Measurements from ENCODE around the gene RNF10.
A peak's percentile ranks its signal among the peaks of the same experiment; 100 is the strongest.
"Not testable (repeated sequence)": the region's sequence is repeated elsewhere in the genome, so short reads cannot be mapped to it uniquely, and the experiment has no call there.

The RNF10 gene

DNA sequence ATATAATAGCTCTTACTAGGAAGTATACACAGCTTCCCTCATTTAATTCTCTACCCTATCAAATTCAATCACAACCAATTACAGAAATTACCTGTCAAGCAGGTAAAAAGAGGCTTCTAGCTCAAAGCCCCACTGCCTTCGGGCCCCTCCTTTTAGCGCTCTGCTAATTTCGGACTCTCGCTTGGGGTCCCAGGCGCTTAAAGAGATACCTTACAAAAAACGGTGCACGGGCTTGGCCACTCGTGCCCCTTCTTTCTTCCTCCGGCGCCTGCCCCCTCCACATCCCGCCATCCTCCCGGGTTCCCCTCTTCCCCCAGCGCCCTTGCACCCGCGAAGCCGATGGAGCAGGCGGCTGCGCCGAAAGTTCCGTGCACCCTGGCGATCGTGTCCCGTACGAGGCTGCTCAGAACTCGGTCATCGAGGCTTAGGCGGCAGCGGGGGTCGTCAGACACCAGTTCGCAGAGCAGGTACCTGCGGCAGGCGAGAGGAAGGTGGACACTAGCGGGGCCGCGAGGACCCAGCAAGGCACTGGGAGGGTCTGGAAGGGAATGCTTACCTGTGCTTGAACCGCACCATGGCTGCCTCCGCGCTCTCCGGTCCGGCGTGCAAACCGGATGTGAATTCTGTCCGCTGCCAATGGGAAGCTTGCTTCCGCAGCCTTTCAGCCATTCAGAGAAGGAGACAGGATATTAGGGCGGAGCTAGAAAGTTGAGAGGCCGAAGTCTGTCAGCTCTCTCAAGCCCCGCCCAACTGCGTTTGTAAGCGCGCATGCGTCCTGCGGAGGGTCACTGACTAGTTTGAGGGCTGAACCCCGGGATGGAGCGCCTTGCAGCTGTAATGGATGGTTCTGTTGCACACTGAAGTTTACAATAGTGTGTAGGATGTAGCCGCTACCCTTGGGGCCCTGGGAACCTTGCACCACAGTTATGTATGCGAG is 46.9 kb downstream of the RNF10 start, which contains the start of gene POP5:
Gene POP5, minus strand, starts transcription at position 616 of the 937 bp plus-strand sequence. Its CDS starts 40 bp downstream, at position 576.
- peak; percentile 97 to 99 for DNase-seq

DNA sequence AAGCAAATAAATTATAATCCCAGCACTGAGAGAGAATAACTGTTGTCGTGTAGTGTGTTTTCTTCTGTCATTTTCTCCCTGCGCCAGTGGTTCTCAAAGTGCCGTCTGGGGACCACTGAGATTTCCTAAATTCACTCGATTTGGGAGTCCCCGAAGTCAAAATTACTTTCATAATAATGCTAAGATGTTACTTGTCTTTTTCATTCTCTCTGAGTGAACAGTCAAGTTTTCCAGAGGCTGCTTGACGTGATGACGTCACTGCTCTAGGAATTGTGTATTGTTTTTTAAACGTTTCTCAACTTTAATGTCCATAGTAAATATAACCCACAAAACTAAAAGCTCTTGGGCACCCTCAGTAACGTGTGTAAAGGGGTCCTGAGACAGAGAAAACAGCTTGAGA is 47.8 kb downstream of the RNF10 start:
- no peak for DNase-seq

DNA sequence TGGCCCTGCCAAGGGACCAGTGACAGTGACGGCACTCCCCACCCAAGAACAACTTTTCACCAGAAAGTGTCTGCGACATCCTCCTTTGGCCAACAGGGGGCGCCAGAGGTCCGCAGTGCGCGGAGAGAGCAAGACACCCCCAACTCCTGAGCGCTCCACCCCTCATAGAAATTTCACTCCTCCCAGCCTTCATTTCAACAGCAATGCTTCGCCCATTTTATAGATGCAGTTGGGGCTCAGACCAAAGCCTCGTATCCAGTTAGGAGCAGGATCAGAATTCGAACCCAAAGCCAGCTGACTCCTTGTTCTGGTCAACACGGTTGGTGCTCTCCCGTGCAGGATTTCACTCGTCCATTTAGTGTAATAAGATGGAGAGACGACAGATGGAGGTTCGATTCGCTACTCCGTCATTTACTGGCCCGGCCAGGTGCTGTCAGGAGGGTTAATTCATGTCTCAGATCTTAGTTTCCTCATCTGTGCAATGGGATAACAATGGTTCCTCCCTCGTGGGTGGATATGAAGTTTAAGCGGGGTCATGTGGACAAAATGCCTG is 49.4 kb downstream of the RNF10 start:
- peak; percentile 34 to 81 for DNase-seq

DNA sequence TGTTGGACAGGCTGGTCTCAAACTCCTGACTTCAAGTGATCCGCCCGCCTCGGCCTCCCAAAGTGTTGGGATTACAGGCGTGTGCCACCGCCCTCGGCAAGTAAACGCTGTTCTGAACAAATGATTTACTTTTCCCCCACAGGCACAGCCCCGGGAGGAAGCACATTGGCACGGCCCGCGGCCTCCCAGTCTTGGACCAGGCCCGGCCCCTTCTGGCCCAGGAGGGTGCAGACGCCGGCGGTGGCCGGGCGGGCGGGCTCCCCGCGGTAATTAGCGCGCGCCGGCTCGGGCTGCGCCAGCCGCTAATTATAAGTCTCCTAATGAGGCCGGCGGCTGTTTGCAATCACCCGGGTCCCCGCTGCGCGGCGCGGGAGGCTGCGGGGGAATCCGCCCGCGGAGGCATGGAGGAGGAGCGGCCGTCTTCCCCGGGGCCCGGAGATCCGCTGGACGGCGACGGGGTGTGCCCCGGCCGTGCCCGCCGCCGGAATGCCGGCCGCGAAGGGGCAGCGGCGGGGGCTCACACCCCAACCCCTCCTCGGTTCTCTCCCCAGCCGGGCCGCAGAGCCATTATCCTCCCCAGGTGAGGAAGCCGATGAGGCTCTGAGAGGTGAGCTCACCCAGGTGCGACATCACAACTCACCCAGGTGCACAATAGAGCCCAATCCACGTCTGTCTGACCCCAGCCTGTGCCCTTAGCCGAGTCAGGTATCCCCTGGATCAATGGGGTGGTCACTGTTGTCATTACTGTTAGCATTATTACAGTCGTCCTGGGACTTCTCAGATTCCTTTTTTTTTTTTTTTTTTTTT is 50.4 kb downstream of the RNF10 start:
- peak in 1 of 2 experiments; percentile 73 for DNase-seq

DNA sequence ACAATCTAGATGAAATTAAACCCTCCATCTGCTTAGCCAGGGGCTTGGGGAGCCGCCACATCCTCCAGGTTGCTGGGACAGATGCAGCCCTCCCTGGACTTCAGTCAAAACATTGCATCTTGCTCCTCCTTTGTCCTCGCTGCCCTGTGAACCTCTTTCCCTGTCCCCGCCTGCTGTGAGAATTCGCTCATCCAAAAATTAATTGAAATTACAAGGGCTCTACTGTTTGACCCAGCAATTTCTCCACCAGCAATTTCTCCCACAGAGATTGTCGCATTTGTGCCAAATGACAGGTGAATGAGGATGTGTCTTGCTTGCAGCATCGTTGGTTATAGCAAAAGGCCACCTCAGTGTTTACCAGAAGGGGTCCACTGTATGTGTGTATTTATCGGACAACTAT is 52.0 kb downstream of the RNF10 start:
- DNase-seq = no peak

DNA sequence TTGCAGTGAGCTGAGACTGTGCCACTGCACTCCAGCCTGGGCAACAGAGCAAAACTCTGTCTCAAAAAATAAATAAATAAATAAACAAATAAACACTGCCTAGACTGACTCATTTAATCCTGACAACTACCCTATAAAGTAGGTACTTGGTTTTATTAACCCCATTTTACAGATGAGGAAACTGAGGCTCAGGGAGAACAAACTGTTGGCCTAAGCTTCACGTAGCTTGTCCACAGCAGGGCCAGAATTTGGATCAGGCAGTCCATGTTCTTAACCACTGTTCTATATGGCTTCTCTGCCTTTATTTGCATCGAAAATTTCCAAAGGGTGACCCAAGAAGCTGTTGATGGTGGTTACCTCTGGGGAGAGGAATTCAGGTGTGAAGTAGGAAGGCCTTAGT is 52.7 kb downstream of the RNF10 start:
- no peak for DNase-seq

DNA sequence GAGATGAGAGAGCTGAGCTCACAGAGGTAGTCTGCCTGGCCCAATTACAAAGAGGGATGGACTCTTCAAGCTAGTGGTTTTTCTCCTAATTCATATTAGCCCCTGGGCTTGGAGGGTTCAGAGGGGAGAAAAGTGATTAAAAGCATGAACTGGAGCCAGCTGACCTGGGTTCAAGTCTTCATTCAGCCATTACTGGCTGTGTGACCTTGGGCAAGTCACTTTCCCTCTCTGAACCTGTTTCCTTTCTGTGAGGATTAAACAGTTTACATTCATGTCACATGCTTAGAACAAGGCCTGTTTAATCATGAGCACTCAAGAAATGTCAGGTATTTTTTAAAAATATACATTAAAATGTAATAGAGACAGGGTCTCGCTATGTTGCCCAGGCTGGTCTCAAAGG is 54.2 kb downstream of the RNF10 start:
- no peak for DNase-seq

DNA sequence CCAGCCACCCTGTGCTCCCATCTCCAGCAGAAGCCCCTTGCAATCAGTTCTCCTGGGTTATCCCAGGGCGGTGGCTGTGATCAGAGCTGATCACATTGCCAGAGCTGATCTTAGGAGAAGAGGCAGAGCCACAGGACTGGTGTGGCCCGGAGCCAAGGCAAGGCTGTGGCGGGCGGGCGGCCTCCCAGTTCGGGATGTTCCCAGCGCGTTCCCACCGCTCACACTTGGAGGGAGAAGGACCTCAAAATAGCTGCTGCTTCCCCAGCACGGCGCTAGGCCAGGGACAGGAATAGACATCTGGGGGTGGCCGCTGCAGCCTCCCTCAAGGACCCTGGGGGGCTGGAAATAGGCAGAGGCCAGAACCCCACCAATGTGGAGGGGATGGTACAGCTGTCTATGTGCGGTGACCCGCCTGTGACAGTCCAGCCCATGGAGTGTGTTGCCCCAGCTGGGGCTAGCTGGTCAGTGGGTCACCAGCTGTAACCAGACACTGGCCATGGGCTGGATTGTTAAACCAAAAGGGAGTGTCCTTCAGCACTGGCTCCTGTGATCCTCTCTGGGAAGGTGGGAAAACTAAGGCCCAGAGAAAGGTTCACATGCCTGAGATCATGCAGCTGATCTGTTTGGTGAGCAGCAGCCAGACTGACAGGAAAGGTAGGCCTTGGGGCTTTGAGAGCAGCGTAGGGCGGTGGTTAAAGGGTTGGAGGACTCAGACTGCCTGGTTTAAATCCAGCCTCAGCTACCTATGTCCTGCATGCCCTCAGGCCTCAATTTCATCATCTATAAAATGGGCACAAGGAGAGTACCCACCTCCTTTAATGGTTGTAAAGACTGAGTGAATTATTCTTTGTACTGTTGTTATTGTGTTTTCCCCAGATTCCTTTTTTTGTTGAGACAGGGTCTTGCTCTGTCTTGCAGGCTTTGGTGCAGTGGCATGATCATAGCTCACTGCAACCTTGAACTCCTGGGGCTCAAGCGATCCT is 55.1 kb downstream of the RNF10 start:
- no peak for DNase-seq

DNA sequence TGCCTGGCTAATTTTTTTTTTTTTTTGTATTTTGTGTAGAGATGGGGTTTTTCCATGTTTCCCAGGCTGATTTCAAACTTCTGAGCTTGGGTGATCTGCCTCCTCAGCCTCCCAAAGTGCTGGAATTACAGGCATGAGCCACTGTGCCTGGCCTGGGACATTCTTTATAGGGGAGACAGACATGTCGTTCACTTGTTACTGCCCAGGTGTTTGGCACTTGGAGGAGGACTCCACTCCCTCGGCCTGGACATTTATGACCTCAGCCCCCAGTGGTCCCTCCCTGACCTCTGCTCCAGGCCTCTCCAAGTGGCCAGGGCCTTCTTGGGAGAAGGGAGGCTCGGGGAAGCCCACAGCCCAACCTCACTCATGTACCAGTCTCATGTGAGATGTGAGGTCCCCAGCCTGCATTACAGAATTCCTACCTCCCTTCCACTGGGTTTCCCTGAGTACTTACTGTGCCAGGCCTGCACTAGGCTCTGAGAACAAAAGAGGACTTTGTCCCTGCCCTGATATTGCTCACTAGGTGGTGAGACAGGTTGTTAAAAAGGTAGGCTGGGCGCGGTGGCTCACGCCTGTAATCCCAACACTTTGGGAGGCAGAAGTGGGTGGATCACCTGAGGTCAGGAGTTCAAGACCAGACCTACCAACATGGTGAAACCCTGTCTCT is 56.7 kb downstream of the RNF10 start:
- DNase-seq = peak in 1 of 2 experiments; percentile 33

DNA sequence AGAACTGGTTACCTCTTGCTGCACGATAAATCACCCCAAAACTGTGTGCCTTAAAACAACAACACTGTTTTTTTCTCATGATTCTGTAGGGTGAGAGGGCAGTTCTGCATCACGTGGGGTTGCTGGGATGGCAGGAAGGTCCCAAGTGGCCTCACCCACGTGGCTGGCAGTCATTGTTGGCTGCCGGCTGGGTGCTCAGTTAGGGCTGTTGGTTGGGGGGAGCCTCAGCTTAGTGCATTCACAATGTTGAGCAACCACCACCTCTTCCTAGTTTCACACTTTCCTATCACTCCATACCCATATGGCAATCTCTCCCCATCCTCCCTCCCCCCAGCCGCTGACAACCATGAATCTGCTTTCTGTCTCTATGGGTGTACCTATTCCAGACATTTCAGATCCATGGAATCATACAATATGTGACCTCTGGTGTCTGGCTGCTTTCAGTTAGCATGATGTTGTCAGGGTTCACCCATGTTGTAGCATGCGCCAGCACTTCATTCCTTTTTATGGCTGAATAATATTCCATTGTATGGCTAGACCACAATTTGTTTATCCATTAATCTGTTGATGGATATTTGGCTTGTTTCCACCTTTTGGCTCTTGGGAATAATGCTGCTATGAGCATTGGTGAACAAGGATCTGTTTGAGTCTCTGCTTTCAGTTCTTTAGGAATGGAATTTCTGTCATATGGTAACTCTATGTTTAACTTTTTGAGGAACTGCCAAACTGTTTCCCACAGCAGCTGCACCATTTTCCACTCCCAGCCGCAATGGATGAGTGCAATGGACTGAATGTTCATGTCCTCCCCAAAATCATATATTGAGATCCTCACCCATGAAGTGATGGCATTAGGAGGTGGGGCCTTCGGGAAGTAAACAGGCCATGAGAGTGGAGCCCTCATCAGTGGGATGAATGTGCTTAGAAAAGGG is 58.2 kb downstream of the RNF10 start:
- DNase-seq = no peak

DNA sequence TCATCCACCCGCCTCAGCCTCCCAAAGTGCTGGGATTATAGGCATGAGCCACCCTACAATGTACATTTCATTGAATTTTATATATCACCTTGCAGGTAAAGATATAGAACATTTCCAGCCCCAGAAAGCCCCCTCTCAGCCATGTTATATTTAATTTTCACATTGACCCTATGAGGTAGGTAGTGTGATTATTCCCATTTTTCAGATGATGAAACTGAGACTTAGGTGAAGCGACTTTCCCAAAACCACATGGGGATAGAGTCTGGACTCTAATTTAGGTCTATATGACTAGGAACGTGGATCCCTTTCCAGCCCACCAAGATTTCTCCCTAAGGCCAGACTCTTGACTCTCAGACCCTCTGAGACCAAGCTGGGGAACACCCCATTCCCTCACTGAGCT is 62.7 kb downstream of the RNF10 start:
- DNase-seq = no peak

DNA sequence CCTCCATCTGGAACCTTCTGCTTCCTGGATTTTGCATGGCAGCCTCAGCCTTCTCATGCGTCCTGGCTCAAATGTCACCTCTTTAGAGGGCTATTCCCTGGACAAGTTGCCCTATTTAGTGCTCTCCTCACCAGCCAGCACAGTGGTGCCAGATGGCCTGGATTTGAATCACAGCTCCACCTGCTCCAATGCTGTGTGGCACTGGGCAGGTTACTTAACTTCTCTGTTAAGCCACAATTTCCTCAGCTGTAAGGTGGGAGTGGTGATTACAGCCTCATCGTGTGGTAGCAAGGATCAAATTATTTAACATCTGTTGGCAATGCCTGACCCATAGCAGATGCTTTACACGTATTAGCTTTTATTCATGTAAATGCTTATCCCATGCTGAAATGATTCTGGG is 63.7 kb downstream of the RNF10 start:
- DNase-seq = no peak

DNA sequence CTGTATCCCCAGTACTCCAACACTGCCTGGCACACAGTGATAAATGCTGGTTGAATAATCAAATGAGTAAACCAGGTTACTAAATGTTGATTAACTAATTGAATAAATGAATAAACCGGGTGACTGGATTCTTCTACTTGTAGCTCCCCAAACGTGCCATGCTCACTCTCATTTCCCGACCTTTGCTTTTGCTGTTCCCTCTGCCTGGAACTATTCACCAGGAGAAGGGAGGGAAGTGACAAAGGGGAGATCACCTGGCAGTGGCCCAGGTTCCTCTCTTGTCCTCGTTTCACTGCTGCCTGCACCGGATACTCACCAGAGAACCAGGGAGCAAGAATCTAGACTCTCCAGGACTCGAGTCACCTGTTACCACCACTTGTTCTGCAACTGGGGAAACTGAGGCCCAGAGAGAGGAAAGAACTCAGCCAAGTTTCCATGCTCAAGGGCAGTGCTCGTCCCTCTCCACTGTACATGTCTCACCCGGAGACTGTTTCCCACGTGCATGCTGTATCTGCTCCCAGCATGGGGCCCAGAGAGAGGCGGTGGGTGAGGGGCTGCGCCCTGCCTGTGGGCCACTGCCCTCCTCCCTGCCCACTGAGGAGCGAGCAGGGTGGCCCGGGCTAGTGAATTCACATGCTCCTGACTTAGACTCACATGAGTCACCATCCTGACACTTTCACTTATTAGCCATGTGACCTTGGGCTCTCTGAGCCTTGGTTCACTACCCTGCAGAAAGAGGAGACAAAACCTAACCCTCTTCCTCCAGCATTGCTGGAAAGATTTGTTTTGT is 64.7 kb downstream of the RNF10 start:
- DNase-seq = no peak

DNA sequence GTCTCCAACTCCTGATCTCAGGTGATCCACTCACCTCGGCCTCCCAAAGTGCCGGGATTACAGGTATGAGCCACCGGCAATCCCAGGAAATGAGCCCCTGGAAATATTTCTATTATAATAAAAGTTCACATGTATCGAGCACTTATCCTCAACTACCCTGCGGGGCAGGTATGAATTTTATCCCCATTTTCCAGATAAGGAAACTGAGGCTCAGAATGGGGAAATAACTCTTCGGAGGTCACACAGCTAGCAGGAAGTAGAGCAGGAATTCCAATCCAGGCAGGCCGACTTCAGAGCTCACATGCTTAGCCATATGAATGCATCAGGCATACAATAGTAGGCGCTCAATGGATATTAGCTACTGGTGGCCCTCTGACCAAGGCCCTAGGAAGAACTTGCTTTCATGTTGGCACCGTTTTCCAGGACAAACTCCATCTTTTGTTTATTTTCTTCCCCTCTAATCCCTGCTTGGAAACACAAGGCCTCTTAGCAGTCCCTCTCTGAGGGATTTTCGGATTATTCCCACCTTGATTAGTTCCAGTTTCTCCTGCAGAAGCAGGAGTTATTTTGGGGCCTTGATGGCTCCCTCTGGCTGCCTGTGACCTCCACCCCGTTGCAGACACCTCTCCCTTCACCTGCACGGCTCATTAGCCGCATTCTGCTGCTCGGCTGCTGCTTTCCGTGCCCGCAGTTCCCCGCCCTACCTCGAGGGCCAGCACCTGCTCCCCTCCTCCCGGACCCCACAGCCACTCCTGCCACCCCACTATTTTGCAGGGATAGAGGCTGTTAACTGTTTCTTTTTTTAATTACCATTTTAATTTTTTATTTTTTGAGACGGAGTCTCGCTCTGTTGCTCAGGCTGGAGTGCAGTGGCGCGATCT is 65.8 kb downstream of the RNF10 start:
- DNase-seq = peak in 1 of 2 experiments; percentile 61

DNA sequence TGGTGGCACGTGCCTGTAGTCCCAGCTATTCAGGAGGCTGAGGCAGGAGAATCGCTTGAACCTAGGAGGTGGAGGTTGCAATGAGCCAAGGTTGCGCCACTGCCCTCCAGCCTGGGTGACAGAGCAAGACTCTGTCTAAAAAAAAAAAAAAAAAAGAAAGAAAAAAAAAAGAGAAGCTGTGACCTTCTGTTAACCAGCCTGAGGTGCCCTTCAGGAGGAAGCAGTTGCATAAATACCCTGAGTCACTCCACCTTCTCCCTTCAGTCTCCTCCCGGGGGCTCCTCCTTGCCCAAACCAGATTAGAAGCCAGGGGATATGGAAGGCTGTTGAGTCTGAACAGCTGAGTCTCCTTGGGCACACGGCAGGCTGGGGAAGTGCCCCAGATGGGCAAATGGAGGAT is 68.3 kb downstream of the RNF10 start:
- DNase-seq = not testable (repeated sequence)

DNA sequence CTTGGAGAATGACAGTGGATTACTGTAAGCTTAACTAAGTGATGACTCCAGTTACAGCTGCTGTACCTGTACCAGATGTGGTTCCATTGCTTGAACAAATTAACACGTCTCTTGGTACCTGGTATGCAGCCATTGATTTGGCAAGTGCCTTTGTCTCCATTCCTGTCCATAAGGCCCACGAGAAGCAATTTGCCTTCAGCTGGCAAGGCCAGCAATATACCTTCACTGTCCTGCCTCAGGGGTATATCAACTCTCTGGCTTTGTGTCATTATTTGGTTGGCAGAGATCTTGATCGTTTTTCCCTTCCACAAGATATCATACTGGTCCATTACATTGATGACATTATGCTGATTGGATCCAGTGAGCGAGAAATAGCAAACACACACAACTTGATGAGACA is 76.4 kb downstream of the RNF10 start:
- DNase-seq = no peak

DNA sequence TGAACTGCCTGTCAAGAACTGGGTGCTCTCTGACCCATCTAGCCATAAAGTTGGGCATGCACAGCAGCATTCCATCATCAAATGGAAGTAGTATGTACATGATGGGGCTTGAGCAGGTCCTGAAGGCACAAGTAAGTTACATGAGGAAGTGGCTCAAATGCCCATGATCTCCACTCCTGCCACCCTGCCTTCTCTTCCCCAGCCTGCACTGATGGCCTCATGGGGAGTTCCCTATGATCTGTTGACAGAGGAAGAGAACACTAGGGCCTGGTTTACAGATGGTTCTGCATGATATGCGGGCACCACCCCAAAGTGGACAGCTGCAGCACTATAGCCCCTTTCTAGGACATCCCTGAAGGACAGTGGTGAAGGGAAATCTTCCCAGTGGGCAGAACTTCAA is 77.4 kb downstream of the RNF10 start:
- not testable (repeated sequence) for DNase-seq

DNA sequence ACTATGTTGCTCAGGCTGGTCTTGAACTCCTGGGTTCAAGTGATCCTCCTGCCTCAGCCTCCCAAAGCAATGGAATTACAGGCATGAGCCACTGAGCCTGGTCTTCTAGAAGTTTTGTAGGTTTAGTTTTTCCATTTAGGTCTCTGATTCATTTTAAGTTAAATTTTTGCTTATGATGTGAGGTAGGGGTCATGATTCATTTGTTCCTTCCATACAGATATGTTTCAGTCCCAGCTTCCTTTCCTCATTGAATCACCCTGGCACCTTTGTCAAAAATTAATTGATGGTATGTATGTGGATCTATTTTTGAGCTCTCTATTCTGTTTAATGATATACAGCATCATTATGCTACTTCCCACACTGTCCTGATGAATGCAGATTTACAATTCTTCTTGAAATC is 80.7 kb downstream of the RNF10 start:
- no peak for DNase-seq

DNA sequence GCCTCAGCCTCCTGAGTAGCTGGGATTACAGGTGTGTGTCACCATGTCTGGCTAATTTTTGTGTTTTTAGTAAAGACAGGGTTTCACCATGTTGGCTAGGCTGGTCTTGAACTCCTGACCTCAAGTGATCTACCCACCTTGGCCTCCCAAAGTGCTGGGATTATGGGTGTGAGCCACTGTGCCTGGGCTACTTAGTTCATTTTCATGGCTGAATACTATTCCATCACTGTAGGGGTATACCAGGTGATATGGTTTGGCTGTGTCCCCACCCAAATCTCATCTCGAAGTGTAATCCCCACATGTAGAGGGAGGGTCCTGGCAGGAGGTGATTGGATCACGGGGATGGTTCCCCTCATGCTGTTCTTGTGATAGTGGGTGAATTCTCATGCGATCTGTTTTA is 83.0 kb downstream of the RNF10 start:
- DNase-seq = not testable (repeated sequence)
